ENCODE data around the gene ANKS1B.
"Not testable (repeated sequence)": the region's sequence is repeated elsewhere in the genome, so short reads cannot be mapped to it uniquely, and the experiment has no call there.

Gene ANKS1B

GRCh38 chr12:99339663-99340062, 645.1 kb downstream of the ANKS1B start:
- DNase-seq: no peak

GRCh38 chr12:99334285-99335056, 650.3 kb downstream of the ANKS1B start:
- no peak for DNase-seq

- DNase-seq: no peak
These were observed 651.7 kb downstream of the ANKS1B start for GRCh38 chr12:99332936-99333591.

GRCh38 chr12:99330216-99330615, 654.5 kb downstream of the ANKS1B start:
- no peak for DNase-seq

- DNase-seq: not testable (repeated sequence)
These were observed 663.5 kb downstream of the ANKS1B start for GRCh38 chr12:99321210-99321609.

GRCh38 chr12:99311373-99311772, 673.4 kb downstream of the ANKS1B start:
- DNase-seq: no peak

GRCh38 chr12:99309812-99310211, 674.9 kb downstream of the ANKS1B start:
- DNase-seq: no peak

- DNase-seq: no peak
These were observed 681.9 kb downstream of the ANKS1B start for GRCh38 chr12:99302874-99303273.

GRCh38 chr12:99287136-99287535, 697.6 kb downstream of the ANKS1B start:
- DNase-seq: no peak

- no peak for DNase-seq
These were observed 700.6 kb downstream of the ANKS1B start for GRCh38 chr12:99284161-99284560.

GRCh38 chr12:99282624-99283023, 702.1 kb downstream of the ANKS1B start:
- no peak for DNase-seq

GRCh38 chr12:99282086-99282485, 702.6 kb downstream of the ANKS1B start:
- DNase-seq: no peak

GRCh38 chr12:99281277-99281676, 703.5 kb downstream of the ANKS1B start:
- no peak for DNase-seq

- no peak for DNase-seq
These were observed 705.8 kb downstream of the ANKS1B start for GRCh38 chr12:99278899-99279298.

GRCh38 chr12:99277591-99278379, 707.0 kb downstream of the ANKS1B start:
- no peak for DNase-seq

- no peak for DNase-seq
These were observed 713.7 kb downstream of the ANKS1B start for GRCh38 chr12:99271071-99271470.

GRCh38 chr12:99267038-99267437, 717.7 kb downstream of the ANKS1B start:
- DNase-seq: no peak

- DNase-seq: no peak
These were observed 719.1 kb downstream of the ANKS1B start for GRCh38 chr12:99265648-99266047.

- no peak for DNase-seq
These were observed 723.5 kb downstream of the ANKS1B start for GRCh38 chr12:99261256-99261655.

GRCh38 chr12:99260456-99260996, 724.2 kb downstream of the ANKS1B start:
- DNase-seq: no peak

GRCh38 chr12:99259040-99259934, 725.4 kb downstream of the ANKS1B start:
- DNase-seq: no peak

- no peak for DNase-seq
These were observed 727.1 kb downstream of the ANKS1B start for GRCh38 chr12:99257672-99258071.

Data from activated CD4-positive, alpha-beta T cell treated with anti-CD3 and anti-CD28 coated beads for 48 hours (primary cell).